ENCODE data around the gene IREB2. TPM values are rescaled to one million over a fixed set of nuclear protein-coding genes. Genes with fewer than 3 reads are reported as not detected.

The IREB2 gene
- total and polyA plus RNA-seq, 10 donors: 8.6 to 92.6 (median 66.8) TPM

GRCh38 chr15:78417754-78418630 is 20.0 kb upstream of the IREB2 start:
- WGBS, 5 donors: 69 to 84% (median 76%) methylated on average over 8 of the region's 8 CpGs
- intact Hi-C loops (cut with DNase I; ENCODE audit: low total_unique reads): no loop called here
- no peaks in the 10 kb centered on the region for H3K9me3 ChIP-seq
- no peak overlapping the region for H3K27ac ChIP-seq
- H3K4me1 ChIP-seq: peaks cover 0 to 7% (median 5%) of the 10 kb centered on the region in 6 donors
- DNase-seq: no peak
- no peak for TF ChIP-seq CTCF (IDR thresholded peaks at IDR 0.05 in 8 of 11, conservative IDR thresholded peaks at IDR 0.05 in 3 of 11)
- no peak for TF ChIP-seq POLR2AphosphoS5 (IDR thresholded peaks at IDR 0.05)
- no peak for TF ChIP-seq POLR2A (IDR thresholded peaks at IDR 0.05)
- no peak overlapping the region for H3K4me3 ChIP-seq
- no peaks in the 10 kb centered on the region for H3K36me3 ChIP-seq
- H3K27me3 ChIP-seq (replicated peaks in 1 of 7): no peaks in the 10 kb centered on the region

GRCh38 chr15:78418686-78419085 is 19.3 kb upstream of the IREB2 start:
- peaks cover 0 to 9% (median 7%) of the 10 kb centered on the region in 6 donors for H3K4me1 ChIP-seq
- intact Hi-C loops (cut with DNase I; ENCODE audit: low total_unique reads): no loop called here
- H3K27ac ChIP-seq: no peak overlapping the region
- H3K36me3 ChIP-seq: no peaks in the 10 kb centered on the region
- 73 to 84% (median 77%) methylated on average over 9 of the region's 9 CpGs for WGBS, 5 donors
- DNase-seq: no peak
- H3K9me3 ChIP-seq: no peaks in the 10 kb centered on the region
- H3K27me3 ChIP-seq (replicated peaks in 1 of 7): no peaks in the 10 kb centered on the region
- H3K4me3 ChIP-seq: no peak overlapping the region
- TF ChIP-seq POLR2A (IDR thresholded peaks at IDR 0.05): no peak
- no peak for TF ChIP-seq POLR2AphosphoS5 (IDR thresholded peaks at IDR 0.05)
- TF ChIP-seq CTCF (IDR thresholded peaks at IDR 0.05 in 8 of 11, conservative IDR thresholded peaks at IDR 0.05 in 3 of 11): no peak

- no peak overlapping the region for H3K4me3 ChIP-seq
- no peak overlapping the region for H3K27ac ChIP-seq
- DNase-seq: no peak
- H3K36me3 ChIP-seq: no peaks in the 10 kb centered on the region
- H3K27me3 ChIP-seq (replicated peaks in 1 of 7): no peaks in the 10 kb centered on the region
- TF ChIP-seq POLR2A (IDR thresholded peaks at IDR 0.05) (no peak), CTCF (IDR thresholded peaks at IDR 0.05 in 8 of 11, conservative IDR thresholded peaks at IDR 0.05 in 3 of 11) (no peak), POLR2AphosphoS5 (IDR thresholded peaks at IDR 0.05) (no peak)
- H3K4me1 ChIP-seq: peaks cover 0 to 9% (median 7%) of the 10 kb centered on the region in 6 donors
- H3K9me3 ChIP-seq: no peaks in the 10 kb centered on the region
- WGBS, 5 donors: 67 to 91% (median 81%) methylated on average over 3 of the region's 3 CpGs
- intact Hi-C loops (cut with DNase I; ENCODE audit: low total_unique reads): no loop called here
Measured at GRCh38 chr15:78419367-78419766, 18.6 kb upstream of the IREB2 start.

GRCh38 chr15:78420220-78420619 is 17.8 kb upstream of the IREB2 start:
- Histone ChIP-seq H3K9me3 (no peaks in the 10 kb centered on the region), H3K4me1 (peaks cover 0 to 9% (median 7%) of the 10 kb centered on the region in 6 donors), H3K4me3 (no peak overlapping the region), H3K36me3 (no peaks in the 10 kb centered on the region), H3K27me3 (replicated peaks in 1 of 7) (peaks cover 0 to 5% (median 0%) of the 10 kb centered on the region in 7 donors), H3K27ac (no peak overlapping the region)
- 67 to 89% (median 79%) methylated on average over 4 of the region's 4 CpGs for WGBS, 5 donors
- TF ChIP-seq POLR2AphosphoS5 (IDR thresholded peaks at IDR 0.05) (no peak), POLR2A (IDR thresholded peaks at IDR 0.05) (no peak), CTCF (IDR thresholded peaks at IDR 0.05 in 8 of 11, conservative IDR thresholded peaks at IDR 0.05 in 3 of 11) (no peak)
- intact Hi-C loops (cut with DNase I; ENCODE audit: low total_unique reads): loop anchor here (5.0 kb wide), 1 partner anchor 308 kb away; no protein-coding TSS in a partner anchor
- DNase-seq: no peak

Data from spleen (tissue), 11 donors.